ENCODE measurements around the gene EMID1.

The EMID1 gene

GRCh38 chr22:29211066-29211465, 5.4 kb downstream of the EMID1 start:
- Histone ChIP-seq H3K9me3 (ENCODE audit: control insufficient read depth, insufficient read depth, low read length) (no peaks in the 10 kb centered on the region), H3K4me3 (ENCODE audit: low read length) (no peak overlapping the region), H3K36me3 (ENCODE audit: control insufficient read depth, insufficient read depth, low read length) (no peaks in the 10 kb centered on the region), H3K4me1 (ENCODE audit: control insufficient read depth, insufficient read depth, low read length) (peaks cover 6% of the 10 kb centered on the region), H3K27ac (ENCODE audit: low read length) (no peak overlapping the region), H3K27me3 (ENCODE audit: control insufficient read depth, insufficient read depth, low read length) (no peaks in the 10 kb centered on the region)
- DNase-seq (ENCODE audit: low read depth, low spot score): no peak
- no CpG with 5 or more reads among the region's 11 CpGs for whole genome bisulfite sequencing (ENCODE audit: insufficient coverage, insufficient read length)

- no peak for DNase-seq (ENCODE audit: low read depth, low spot score)
- Histone ChIP-seq H3K27ac (ENCODE audit: low read length) (no peak overlapping the region), H3K9me3 (ENCODE audit: control insufficient read depth, insufficient read depth, low read length) (no peaks in the 10 kb centered on the region), H3K27me3 (ENCODE audit: control insufficient read depth, insufficient read depth, low read length) (no peaks in the 10 kb centered on the region), H3K4me3 (ENCODE audit: low read length) (no peak overlapping the region), H3K36me3 (ENCODE audit: control insufficient read depth, insufficient read depth, low read length) (no peaks in the 10 kb centered on the region), H3K4me1 (ENCODE audit: control insufficient read depth, insufficient read depth, low read length) (peaks cover 6% of the 10 kb centered on the region)
- no CpG with 5 or more reads among the region's 9 CpGs for WGBS (ENCODE audit: insufficient coverage, insufficient read length)
Observed at GRCh38 chr22:29211466-29211865, 5.8 kb downstream of the EMID1 start.

GRCh38 chr22:29212743-29213142, 7.0 kb downstream of the EMID1 start:
- no peak overlapping the region for H3K27ac ChIP-seq (ENCODE audit: low read length)
- WGBS (ENCODE audit: insufficient coverage, insufficient read length): no CpG with 5 or more reads among the region's 11 CpGs

GRCh38 chr22:29213493-29213892, 7.8 kb downstream of the EMID1 start:
- no peaks in the 10 kb centered on the region for H3K36me3 ChIP-seq (ENCODE audit: control insufficient read depth, insufficient read depth, low read length)
- WGBS (ENCODE audit: insufficient coverage, insufficient read length): no CpG with 5 or more reads among the region's 9 CpGs
- DNase-seq (ENCODE audit: low read depth, low spot score): no peak
- H3K9me3 ChIP-seq (ENCODE audit: control insufficient read depth, insufficient read depth, low read length): no peaks in the 10 kb centered on the region
- H3K27me3 ChIP-seq (ENCODE audit: control insufficient read depth, insufficient read depth, low read length): no peaks in the 10 kb centered on the region
- H3K27ac ChIP-seq (ENCODE audit: low read length): no peak overlapping the region
- H3K4me3 ChIP-seq (ENCODE audit: low read length): no peak overlapping the region
- H3K4me1 ChIP-seq (ENCODE audit: control insufficient read depth, insufficient read depth, low read length): peaks cover 4% of the 10 kb centered on the region; the same call in 1 of the 2 replicates

More at GRCh38 chr22:29212743-29213142, 7.0 kb downstream of the EMID1 start:
- Histone ChIP-seq H3K27me3 (ENCODE audit: control insufficient read depth, insufficient read depth, low read length) (no peaks in the 10 kb centered on the region), H3K4me3 (ENCODE audit: low read length) (no peak overlapping the region), H3K9me3 (ENCODE audit: control insufficient read depth, insufficient read depth, low read length) (no peaks in the 10 kb centered on the region), H3K36me3 (ENCODE audit: control insufficient read depth, insufficient read depth, low read length) (no peaks in the 10 kb centered on the region), H3K4me1 (ENCODE audit: control insufficient read depth, insufficient read depth, low read length) (peaks cover 4% of the 10 kb centered on the region; the same call in 1 of the 2 replicates)
- no peak for DNase-seq (ENCODE audit: low read depth, low spot score)

- no CpG with 5 or more reads among the region's 6 CpGs for WGBS (ENCODE audit: insufficient coverage, insufficient read length)
- H3K4me3 ChIP-seq (ENCODE audit: low read length): no peak overlapping the region
- DNase-seq (ENCODE audit: low read depth, low spot score): no peak
- no peaks in the 10 kb centered on the region for H3K9me3 ChIP-seq (ENCODE audit: control insufficient read depth, insufficient read depth, low read length)
- peaks cover 3% of the 10 kb centered on the region; the same call in 1 of the 2 replicates for H3K4me1 ChIP-seq (ENCODE audit: control insufficient read depth, insufficient read depth, low read length)
- H3K27ac ChIP-seq (ENCODE audit: low read length): no peak overlapping the region
- no peaks in the 10 kb centered on the region for H3K27me3 ChIP-seq (ENCODE audit: control insufficient read depth, insufficient read depth, low read length)
- H3K36me3 ChIP-seq (ENCODE audit: control insufficient read depth, insufficient read depth, low read length): no peaks in the 10 kb centered on the region
Observed at GRCh38 chr22:29214232-29214631, 8.5 kb downstream of the EMID1 start.

GRCh38 chr22:29215012-29215860, 9.5 kb downstream of the EMID1 start:
- Histone ChIP-seq H3K4me1 (ENCODE audit: control insufficient read depth, insufficient read depth, low read length) (peaks cover 4% of the 10 kb centered on the region), H3K36me3 (ENCODE audit: control insufficient read depth, insufficient read depth, low read length) (no peaks in the 10 kb centered on the region), H3K27ac (ENCODE audit: low read length) (no peak overlapping the region), H3K9me3 (ENCODE audit: control insufficient read depth, insufficient read depth, low read length) (no peaks in the 10 kb centered on the region), H3K4me3 (ENCODE audit: low read length) (no peak overlapping the region), H3K27me3 (ENCODE audit: control insufficient read depth, insufficient read depth, low read length) (no peaks in the 10 kb centered on the region)
- no CpG with 5 or more reads among the region's 14 CpGs for WGBS (ENCODE audit: insufficient coverage, insufficient read length)
- no peak for DNase-seq (ENCODE audit: low read depth, low spot score)

GRCh38 chr22:29216011-29216872, 10.5 kb downstream of the EMID1 start:
- no peak for DNase-seq (ENCODE audit: low read depth, low spot score)
- Histone ChIP-seq H3K9me3 (ENCODE audit: control insufficient read depth, insufficient read depth, low read length) (no peaks in the 10 kb centered on the region), H3K27me3 (ENCODE audit: control insufficient read depth, insufficient read depth, low read length) (no peaks in the 10 kb centered on the region), H3K4me1 (ENCODE audit: control insufficient read depth, insufficient read depth, low read length) (peaks cover 4% of the 10 kb centered on the region), H3K27ac (ENCODE audit: low read length) (no peak overlapping the region), H3K36me3 (ENCODE audit: control insufficient read depth, insufficient read depth, low read length) (no peaks in the 10 kb centered on the region), H3K4me3 (ENCODE audit: low read length) (no peak overlapping the region)
- no CpG with 5 or more reads among the region's 14 CpGs for WGBS (ENCODE audit: insufficient coverage, insufficient read length)

GRCh38 chr22:29216873-29217666, 11.4 kb downstream of the EMID1 start:
- Histone ChIP-seq H3K9me3 (ENCODE audit: control insufficient read depth, insufficient read depth, low read length) (no peaks in the 10 kb centered on the region), H3K4me3 (ENCODE audit: low read length) (no peak overlapping the region), H3K27me3 (ENCODE audit: control insufficient read depth, insufficient read depth, low read length) (no peaks in the 10 kb centered on the region), H3K27ac (ENCODE audit: low read length) (no peak overlapping the region), H3K4me1 (ENCODE audit: control insufficient read depth, insufficient read depth, low read length) (peaks cover 4% of the 10 kb centered on the region), H3K36me3 (ENCODE audit: control insufficient read depth, insufficient read depth, low read length) (no peaks in the 10 kb centered on the region)
- no peak for DNase-seq (ENCODE audit: low read depth, low spot score)
- WGBS (ENCODE audit: insufficient coverage, insufficient read length): no CpG with 5 or more reads among the region's 14 CpGs

- Histone ChIP-seq H3K36me3 (ENCODE audit: control insufficient read depth, insufficient read depth, low read length) (no peaks in the 10 kb centered on the region), H3K27me3 (ENCODE audit: control insufficient read depth, insufficient read depth, low read length) (no peaks in the 10 kb centered on the region), H3K27ac (ENCODE audit: low read length) (no peak overlapping the region), H3K9me3 (ENCODE audit: control insufficient read depth, insufficient read depth, low read length) (no peaks in the 10 kb centered on the region), H3K4me3 (ENCODE audit: low read length) (no peak overlapping the region), H3K4me1 (ENCODE audit: control insufficient read depth, insufficient read depth, low read length) (peaks cover 4% of the 10 kb centered on the region)
- no peak for DNase-seq (ENCODE audit: low read depth, low spot score)
- no CpG with 5 or more reads among the region's 13 CpGs for WGBS (ENCODE audit: insufficient coverage, insufficient read length)
Observed at GRCh38 chr22:29217827-29218757, 12.4 kb downstream of the EMID1 start.

Measured in iPS DF 6.9 (cell line).